B cell (primary cell): ENCODE data around the gene SCN11A. TPM values are rescaled to one million over a fixed set of nuclear protein-coding genes. Genes with fewer than 3 reads are reported as not detected.

ENCODE experiments used
- ATAC-seq: fragments of 200-7000 bp; cut with Tn5 transposase; one replicate; pipeline ENCODE4 v1.10.0; 2021; ENCODE audit warnings: low read depth, mild to moderate bottlenecking, moderate number of reproducible peaks, moderate library complexity
- CTCF ChIA-PET: fragments of 350-600 bp; sonication (Branson Sonifier 250); formaldehyde crosslinking; loops from one replicate; lab custom pipeline; 2021; ENCODE audit warnings: antibody characterized with exemption, inconsistent platforms; lab: Charles Lee
- POLR2A ChIA-PET: fragments of 350-600 bp; sonication (Branson Sonifier 250); formaldehyde crosslinking; loops from one replicate; lab custom pipeline; 2021; ENCODE audit warnings: antibody characterized with exemption; lab: Charles Lee
- DNase-seq: peaks from one replicate; pipeline ENCODE4 v3.0.0; 2013
- H2AFZ ChIP-seq: 2 replicates; pipeline ENCODE4 v1.6.1; 2012; ENCODE audit warnings: mild to moderate bottlenecking, low read depth, low read length; ENCODE audit not compliant: insufficient read depth, poor library complexity, severe bottlenecking
- H3K27ac ChIP-seq, 2 donors: 1 replicate in 1 of 2; 2 replicates in 1 of 2; pipeline ENCODE4 v1.5.1; 2012 to 2013; ENCODE audit warnings: low read length in 2 of 2, mild to moderate bottlenecking in 2 of 2, moderate library complexity in 1 of 2
- H3K27me3 ChIP-seq, 4 experiments: fragments of 200-600 bp in 1 of 4; sonication (generic) in 1 of 4; replicated peaks in 1 of 4; 1 replicate in 2 of 4; 2 replicates in 2 of 4; pipeline versions ENCODE4 v1.6.1 to v1.7.0; 2013 to 2016; ENCODE audit warnings: low read length in 3 of 4, mild to moderate bottlenecking in 2 of 4, mixed read lengths in 1 of 4, moderate library complexity in 1 of 4; ENCODE audit not compliant: insufficient read depth in 4 of 4, control insufficient read depth in 3 of 4; ENCODE audit errors: control extremely low read depth in 1 of 4
- H3K36me3 ChIP-seq, 2 experiments: replicated peaks in 1 of 2; 1 replicate in 1 of 2; 2 replicates in 1 of 2; pipeline versions ENCODE4 v1.6.1 to v1.7.1; 2013; ENCODE audit warnings: low read length in 1 of 2; ENCODE audit not compliant: insufficient read depth in 2 of 2, control insufficient read depth in 1 of 2; ENCODE audit errors: control extremely low read depth in 1 of 2, extremely low read depth in 1 of 2
- H3K4me1 ChIP-seq, 2 donors: fragments of 200-600 bp in 1 of 2; sonication (generic) in 1 of 2; 1 replicate in 1 of 2; 2 replicates in 1 of 2; pipeline versions ENCODE4 v1.5.1 to v1.6.1; 2013 to 2017; ENCODE audit warnings: low read length in 2 of 2; ENCODE audit not compliant: control insufficient read depth in 2 of 2, insufficient read depth in 2 of 2
- H3K4me2 ChIP-seq: replicated peaks from 2 replicates; pipeline ENCODE3; 2012; ENCODE audit warnings: mild to moderate bottlenecking, low read depth, low read length; ENCODE audit not compliant: poor library complexity, severe bottlenecking
- H3K4me3 ChIP-seq, 5 experiments: fragments of 200-600 bp in 1 of 5; sonication (generic) in 1 of 5; 1 replicate in 3 of 5; 2 replicates in 2 of 5; pipeline versions ENCODE4 v1.5.1 to v1.7.0; 2011 to 2016; ENCODE audit warnings: low read length in 4 of 5, mild to moderate bottlenecking in 4 of 5, low read depth in 2 of 5, control low read depth in 1 of 5, moderate library complexity in 1 of 5; ENCODE audit not compliant: insufficient read depth in 1 of 5; ENCODE audit errors: control extremely low read depth in 1 of 5, extremely low read depth in 1 of 5
- H3K79me2 ChIP-seq: fragments of 200-600 bp; sonication (generic); one replicate; pipeline ENCODE4 v1.6.0; 2016; ENCODE audit warnings: low read length; ENCODE audit not compliant: control insufficient read depth, insufficient read depth
- H3K9ac ChIP-seq: fragments of 200-600 bp; sonication (generic); 2 replicates; pipeline ENCODE4 v1.6.1; 2017; ENCODE audit warnings: mild to moderate bottlenecking, low read length, moderate library complexity
- H3K9me3 ChIP-seq, 3 donors: one replicate each; pipeline versions ENCODE4 v1.6.1 to v1.7.1; 2013; ENCODE audit warnings: low read length in 2 of 3; ENCODE audit not compliant: control insufficient read depth in 2 of 3, insufficient read depth in 1 of 3; ENCODE audit errors: control extremely low read depth in 1 of 3
- H4K20me1 ChIP-seq: 2 replicates; pipeline ENCODE4 v1.6.0; 2012; ENCODE audit warnings: mild to moderate bottlenecking, low read length; ENCODE audit not compliant: insufficient read depth, control insufficient read depth, poor library complexity, severe bottlenecking
- H3K27ac Mint-ChIP-seq: one replicate; pipeline ENCODE4 v1.8.0; 2021; ENCODE audit warnings: mixed read lengths
- H3K27me3 Mint-ChIP-seq: one replicate; pipeline ENCODE4 v1.8.0; 2021; ENCODE audit warnings: mixed read lengths
- H3K4me1 Mint-ChIP-seq: one replicate; pipeline ENCODE4 v1.8.0; 2021; ENCODE audit warnings: mixed read lengths
- H3K4me3 Mint-ChIP-seq: one replicate; pipeline ENCODE4 v1.8.0; 2021; ENCODE audit warnings: mixed read lengths
- H3K9me3 Mint-ChIP-seq: one replicate; pipeline ENCODE4 v1.8.0; 2022; ENCODE audit warnings: mixed read lengths; ENCODE audit not compliant: insufficient read depth
- CTCF ChIP-seq: fragments of 200-600 bp; IDR thresholded peaks from one replicate; pipeline ENCODE4 v1.8.0; 2022; ENCODE audit warnings: antibody characterized with exemption, mild to moderate bottlenecking
- EZH2 ChIP-seq: IDR thresholded peaks from 2 replicates; pipeline ENCODE4 v1.6.1; 2012; ENCODE audit warnings: borderline replicate concordance, low read depth, mild to moderate bottlenecking, moderate library complexity, low read length; ENCODE audit not compliant: insufficient read depth, poor library complexity, severe bottlenecking
- WGBS: methylation state at CpG from one replicate; pipeline ENCODE4 v1.1.5; 2013; ENCODE audit warnings: missing lambda C conversion rate; ENCODE audit not compliant: insufficient coverage; 5-methylcytosine and 5-hydroxymethylcytosine counted together
- intact Hi-C: fragments of 100-400 bp; cut with micrococcal nuclease; formaldehyde crosslinking; loops from one replicate; pipeline ENCODE4 v1.10.0; 2022
- polyA minus RNA-seq: library from RNA; depleted of rRNA, polyadenylated mRNA; stranded (reverse); fragments of >200 nt; gene quantifications from 2 replicates; pipeline ENCODE4 v1.2.3, GENCODE V29; 2012
- polyA plus RNA-seq: library from polyadenylated mRNA; depleted of rRNA; stranded (reverse); fragments of >200 nt; gene quantifications from 2 replicates; pipeline ENCODE4 v1.2.3, GENCODE V29; 2012
- total RNA-seq, 2 donors: library from RNA; stranded (reverse); fragments of 120-200 nt in 1 of 2; gene quantifications; 1 replicate in 1 of 2; 2 replicates in 1 of 2; pipeline versions ENCODE4 v1.2.3 to v1.2.4, GENCODE V29; 2013 to 2022

The SCN11A gene
- total RNA-seq, result 0.24 and 0.25 TPM in 2 replicates
- total RNA-seq (2013), result 0.12 TPM
- 0.07 and 0.14 TPM in 2 replicates for polyA plus RNA-seq
- polyA minus RNA-seq, result 0.07 and 0.09 TPM in 2 replicates

- Histone ChIP-seq H3K4me1 (peaks cover 11 to 15% of the 10 kb centered on the region in 2 donors), H3K4me3 (peak within 1 kb of the TSS; percentile 72 to 93 (median 87)), H3K79me2 (peaks cover 62% of the 10 kb centered on the region), H2AFZ (peak within 1 kb of the TSS; percentile 89), H3K27ac (peak within 1 kb of the TSS; percentile 87 to 98), H3K9me3 (no peaks in the 10 kb centered on the region), H3K27me3 (no peaks in the 10 kb centered on the region), H4K20me1 (peaks cover 30% of the 10 kb centered on the region), H3K36me3 (no peaks in the 10 kb centered on the region), H3K4me2 (peak within 1 kb of the TSS; percentile 74), H3K9ac (peak within 1 kb of the TSS; percentile 96)
- ATAC-seq (peak; percentile 94), DNase-seq (peak; percentile 94)
- peak within 1 kb of the TSS; percentile 97 for H3K4me3 Mint-ChIP-seq
- POLR2A ChIA-PET, result no interaction called here
- TF ChIP-seq CTCF, result no peak
- no peak for TF ChIP-seq EZH2
- no peaks in the 10 kb centered on the region for H3K9me3 Mint-ChIP-seq
- WGBS, result 1% methylated on average over 65 of the region's 68 CpGs
- peak within 1 kb of the TSS; percentile 98 for H3K27ac Mint-ChIP-seq
- CTCF ChIA-PET, result no interaction called here
- intact Hi-C loops, result loop anchor here (1.0 to 10.0 kb wide), 7 partner anchors 55 to 1400 kb away; partner anchors contain the start of genes GORASP1, OXSR1, RPSA and TTC21A
- peaks cover 44% of the 10 kb centered on the region for H3K4me1 Mint-ChIP-seq
- no peaks in the 10 kb centered on the region for H3K27me3 Mint-ChIP-seq
Measured at GRCh38 chr3:39051649-39052561, at the start of gene SCN11A, which contains the start of gene WDR48. TSS of gene SCN11A (minus strand) at chr3:39051944. CDS start at chr3:38950362, 101,582 bp downstream. TSS of gene WDR48 (plus strand) at chr3:39052016. CDS start at chr3:39052026, 10 bp downstream.
